GM12865 (cell line): ENCODE measurements around the gene ARHGAP42.

ENCODE experiments used
- DNase-seq: peaks from one replicate; pipeline ENCODE4 v3.0.0; 2010; ENCODE audit warnings: low read depth
- H3K4me3 ChIP-seq: 2 replicates; pipeline ENCODE4 v1.5.1; 2011; ENCODE audit warnings: mild to moderate bottlenecking, low read depth, low read length, control low read depth
- CTCF ChIP-seq: IDR thresholded peaks from 2 replicates; pipeline ENCODE4 v1.5.1; 2011; ENCODE audit warnings: low read length, control low read depth, low read depth, inconsistent platforms; ENCODE audit not compliant: insufficient read depth; ENCODE audit errors: missing control alignments

ARHGAP42 gene

GRCh38 chr11:100870138-100870537 is 183.1 kb downstream of the ARHGAP42 start:
- no peak for TF ChIP-seq CTCF
- no peak overlapping the region for H3K4me3 ChIP-seq
- no peak for DNase-seq

GRCh38 chr11:100872951-100873740 is 186.1 kb downstream of the ARHGAP42 start:
- DNase-seq, result no peak
- no peak for TF ChIP-seq CTCF
- no peak overlapping the region for H3K4me3 ChIP-seq

GRCh38 chr11:100874203-100874602 is 187.1 kb downstream of the ARHGAP42 start:
- no peak for DNase-seq
- no peak for TF ChIP-seq CTCF

GRCh38 chr11:100875521-100875869 is 188.4 kb downstream of the ARHGAP42 start:
- TF ChIP-seq CTCF, result no peak
- no peak for DNase-seq
- H3K4me3 ChIP-seq, result no peak overlapping the region

More at GRCh38 chr11:100874203-100874602, 187.1 kb downstream of the ARHGAP42 start:
- no peak overlapping the region for H3K4me3 ChIP-seq

GRCh38 chr11:100876815-100877520 is 189.9 kb downstream of the ARHGAP42 start:
- no peak for TF ChIP-seq CTCF
- no peak overlapping the region for H3K4me3 ChIP-seq

GRCh38 chr11:100878474-100878873 is 191.4 kb downstream of the ARHGAP42 start:
- DNase-seq, result no peak
- no peak overlapping the region for H3K4me3 ChIP-seq
- TF ChIP-seq CTCF, result no peak

More at GRCh38 chr11:100876815-100877520, 189.9 kb downstream of the ARHGAP42 start:
- DNase-seq, result peak; percentile 16

GRCh38 chr11:100882957-100883356 is 195.9 kb downstream of the ARHGAP42 start:
- H3K4me3 ChIP-seq, result no peak overlapping the region
- DNase-seq, result no peak
- no peak for TF ChIP-seq CTCF
